GM18868 (cell line): ENCODE results near the gene PRKD1.
"Not testable (repeated sequence)": the region's sequence is repeated elsewhere in the genome, so short reads cannot be mapped to it uniquely, and the experiment has no call there.

Experiments used
- ATAC-seq: cut with Tn5 transposase; IDR thresholded peaks from one replicate; pipeline ENCODE4 v1.9.1; 2021; ENCODE audit warnings: mild to moderate bottlenecking, moderate library complexity; ENCODE audit not compliant: unreplicated experiment

Gene PRKD1

DNA sequence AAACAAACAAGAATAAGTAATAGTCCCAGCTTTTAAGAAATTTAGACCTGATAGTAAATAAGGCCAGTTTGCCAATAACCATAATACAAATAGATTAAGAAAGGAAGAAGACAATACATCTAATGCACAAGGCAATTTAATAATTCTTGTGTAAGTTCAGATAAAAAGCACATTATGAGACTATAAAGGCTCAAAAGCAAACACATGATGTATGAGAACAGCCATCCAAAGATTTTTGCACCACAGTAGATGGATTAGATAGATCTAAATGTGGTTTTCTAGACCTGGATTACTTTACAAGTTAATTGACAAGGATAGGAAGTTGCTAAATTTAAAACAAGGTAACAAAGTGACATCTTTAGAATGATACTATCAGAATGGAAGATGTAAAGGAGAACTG is 125.4 kb downstream of the PRKD1 start:
- no peak for ATAC-seq

DNA sequence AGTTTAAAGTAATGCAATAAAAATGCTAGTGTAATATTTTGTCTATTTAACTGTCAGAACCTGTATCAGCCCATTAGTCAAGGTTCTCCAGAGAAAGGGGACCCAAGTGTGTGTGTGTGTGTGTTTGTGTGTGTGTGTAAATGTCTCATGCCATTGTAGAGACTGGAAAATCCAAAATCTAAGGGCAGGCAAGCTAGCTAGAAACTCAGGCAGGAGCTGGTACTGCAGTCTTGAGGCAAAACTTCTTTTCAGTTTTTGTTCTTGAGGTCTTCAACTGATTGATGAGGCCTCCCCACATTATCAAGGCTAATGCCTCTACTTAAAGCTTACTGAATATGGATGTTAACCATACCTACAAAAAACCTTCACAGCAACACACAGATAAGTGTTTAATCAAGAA is 126.7 kb downstream of the PRKD1 start:
- no peak for ATAC-seq

GRCh38 chr14:29799464-29800095 is 128.1 kb downstream of the PRKD1 start:
- ATAC-seq: peak; percentile 80

GRCh38 chr14:29798811-29799210 is 128.8 kb downstream of the PRKD1 start:
- no peak for ATAC-seq

DNA sequence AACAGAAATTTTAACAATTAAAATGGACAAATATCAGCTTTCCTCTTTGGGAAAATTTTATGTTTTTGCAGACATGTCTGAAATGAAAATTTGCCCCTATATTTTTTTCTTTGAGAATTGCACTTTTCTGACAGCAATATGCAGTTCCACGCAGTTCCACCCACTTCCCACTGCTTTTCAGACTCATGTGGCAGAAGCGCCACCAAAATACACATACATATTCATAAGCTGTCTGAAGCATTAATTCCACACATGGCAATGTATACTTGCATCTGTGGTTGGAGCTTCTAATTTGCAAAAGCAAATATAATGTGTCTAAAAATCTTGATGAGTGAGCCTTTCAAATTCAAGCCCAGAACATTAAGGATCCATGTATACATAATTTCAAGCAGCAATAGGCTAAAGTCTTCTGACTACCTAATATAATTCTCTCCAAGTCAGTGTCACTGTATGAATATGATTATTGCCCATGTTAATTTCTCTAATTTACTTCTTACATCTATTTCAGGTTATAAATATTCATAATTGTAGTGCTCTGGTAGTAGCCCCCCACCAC is 129.5 kb downstream of the PRKD1 start:
- no peak for ATAC-seq

GRCh38 chr14:29796853-29797252 is 130.8 kb downstream of the PRKD1 start:
- ATAC-seq: no peak

DNA sequence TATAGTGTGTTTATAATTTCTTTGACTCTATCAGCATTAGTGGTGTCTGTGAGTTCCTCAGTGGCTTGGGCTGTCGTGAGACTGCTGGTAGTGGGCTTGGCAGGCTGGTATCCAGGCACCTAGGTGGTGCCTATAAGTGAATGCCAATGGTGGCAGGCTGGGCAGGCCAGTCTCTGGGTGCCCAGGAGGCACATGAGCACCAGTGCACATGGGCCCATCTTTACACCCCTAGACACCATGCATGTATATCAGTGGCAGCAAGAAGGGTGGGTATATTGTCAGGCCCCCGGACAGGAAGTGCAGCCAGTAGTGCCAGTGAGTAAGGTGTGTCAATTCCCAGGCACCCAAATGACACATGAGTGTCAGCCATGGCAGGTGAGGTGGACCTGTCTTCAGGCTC is 138.2 kb downstream of the PRKD1 start:
- ATAC-seq: no peak

- ATAC-seq: no peak
Observed at GRCh38 chr14:29788093-29788492, 139.6 kb downstream of the PRKD1 start.

- no peak for ATAC-seq
Observed at GRCh38 chr14:29783556-29783955, 144.1 kb downstream of the PRKD1 start.

DNA sequence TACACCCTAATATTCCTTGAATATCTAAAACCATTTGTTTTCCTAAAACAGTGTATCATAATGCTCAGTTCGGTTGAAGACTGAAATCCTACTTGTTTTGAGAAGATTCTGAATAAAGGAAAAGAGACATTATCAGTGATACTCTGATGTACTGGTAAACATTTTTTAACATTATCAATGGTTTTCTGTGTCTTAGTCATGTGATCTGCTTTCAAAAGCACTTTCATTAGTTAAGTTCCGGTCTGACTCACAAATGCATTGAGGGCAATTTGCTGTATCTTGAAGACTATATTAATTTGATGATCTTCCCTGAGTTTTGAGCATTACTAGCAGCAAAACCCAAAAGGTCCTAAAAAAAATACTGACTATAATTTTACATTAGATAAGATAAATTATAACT is 145.6 kb downstream of the PRKD1 start:
- ATAC-seq: no peak

- not testable (repeated sequence) for ATAC-seq
Observed at GRCh38 chr14:29777142-29777541, 150.5 kb downstream of the PRKD1 start.

DNA sequence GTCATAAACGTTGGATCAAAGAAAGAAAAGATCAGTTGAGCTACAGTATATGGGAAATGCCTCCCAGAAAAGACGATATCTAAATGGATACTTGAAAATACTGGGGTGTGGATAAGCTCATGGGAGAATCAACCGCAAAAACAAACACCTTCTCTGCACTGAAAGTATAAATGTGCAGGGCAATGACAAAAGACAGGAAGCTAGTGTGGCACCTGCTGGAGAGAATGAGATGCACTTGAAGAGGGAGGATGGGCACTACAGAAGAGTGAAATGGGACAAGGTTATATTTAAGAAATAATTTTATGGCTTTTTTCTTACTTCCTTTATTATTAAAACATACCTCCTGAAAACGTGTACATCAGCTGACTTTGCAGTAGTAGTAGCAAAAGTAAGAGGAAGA is 153.7 kb downstream of the PRKD1 start:
- ATAC-seq: no peak

GRCh38 chr14:29763342-29763858 is 164.2 kb downstream of the PRKD1 start:
- ATAC-seq: no peak

DNA sequence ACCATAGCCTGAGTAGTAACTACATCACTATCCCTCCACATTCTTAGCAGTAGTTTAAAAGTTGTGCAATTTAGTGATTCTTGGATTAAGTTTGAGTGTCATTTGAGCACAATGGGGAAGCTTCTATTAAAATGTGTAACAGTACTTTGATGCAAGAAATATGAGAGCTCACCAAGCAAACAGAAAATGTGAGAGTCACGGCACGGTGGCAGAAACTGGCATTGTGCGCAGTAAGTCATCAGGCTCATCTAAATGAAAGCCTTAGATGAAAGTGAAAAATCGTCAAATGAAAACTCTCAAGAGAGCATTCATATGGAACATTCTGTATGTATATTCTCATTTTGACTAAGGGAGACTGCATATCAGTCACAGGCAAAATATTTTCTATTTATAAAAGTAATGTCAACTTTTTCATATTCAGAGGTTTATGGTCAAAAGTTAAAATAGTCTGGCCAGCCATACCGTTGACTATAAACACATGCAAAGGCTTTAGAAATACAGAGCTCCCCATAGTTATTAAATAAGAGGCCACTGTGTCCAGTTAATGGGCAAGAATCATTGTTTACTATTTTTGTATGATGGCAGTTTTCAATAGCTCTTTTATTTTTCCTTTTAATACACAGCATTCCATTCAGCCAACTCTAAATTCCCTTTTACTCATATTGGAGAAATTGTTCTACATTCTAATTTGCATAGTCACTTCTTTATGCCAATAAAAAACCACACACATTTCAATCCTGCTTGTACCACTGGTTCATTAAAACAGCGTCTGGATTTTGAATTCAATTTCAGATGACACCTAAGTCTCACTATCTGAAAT is 167.9 kb downstream of the PRKD1 start:
- ATAC-seq: peak; percentile 97

- ATAC-seq: no peak
Observed at GRCh38 chr14:29757711-29758233, 169.9 kb downstream of the PRKD1 start.

DNA sequence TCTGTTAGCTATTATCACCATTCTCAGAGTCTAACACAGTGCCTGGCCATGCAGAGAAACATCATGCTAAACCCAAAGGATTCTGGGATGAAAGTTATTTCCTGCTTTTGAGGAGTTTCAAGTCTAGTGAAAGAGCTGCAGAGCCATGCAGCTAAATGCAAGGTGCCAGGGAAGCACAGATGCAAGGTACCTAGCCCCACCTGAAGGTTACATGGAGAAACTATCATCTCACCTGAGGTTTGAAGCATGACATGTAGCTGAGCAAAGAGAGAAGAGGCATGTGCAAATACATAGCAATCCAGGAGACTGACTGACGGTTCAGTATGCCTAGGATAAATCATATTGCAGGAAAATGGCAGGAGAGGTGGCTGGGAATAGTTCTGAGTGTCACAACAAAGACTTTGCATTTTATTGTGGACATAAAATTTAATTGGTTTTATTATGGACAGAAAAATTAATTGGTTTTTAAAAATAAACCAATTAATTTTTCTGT is 170.4 kb downstream of the PRKD1 start:
- ATAC-seq: no peak

DNA sequence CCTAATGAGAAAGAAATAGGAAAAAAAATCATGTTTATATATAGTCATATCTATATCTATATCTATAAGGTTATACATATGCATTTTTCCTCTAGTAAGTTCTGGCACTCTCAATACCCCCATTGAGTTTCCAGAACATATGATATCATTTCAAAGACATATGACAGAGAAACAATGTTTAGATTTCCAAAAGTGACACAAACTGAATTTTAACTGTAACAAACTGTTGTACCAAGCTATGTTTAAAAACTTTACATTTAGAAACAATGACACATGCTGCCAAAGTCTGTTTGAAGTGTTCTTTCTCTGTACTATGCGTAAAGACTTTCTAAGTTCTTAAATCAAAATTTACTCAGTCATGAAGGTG is 171.6 kb downstream of the PRKD1 start:
- no peak for ATAC-seq

DNA sequence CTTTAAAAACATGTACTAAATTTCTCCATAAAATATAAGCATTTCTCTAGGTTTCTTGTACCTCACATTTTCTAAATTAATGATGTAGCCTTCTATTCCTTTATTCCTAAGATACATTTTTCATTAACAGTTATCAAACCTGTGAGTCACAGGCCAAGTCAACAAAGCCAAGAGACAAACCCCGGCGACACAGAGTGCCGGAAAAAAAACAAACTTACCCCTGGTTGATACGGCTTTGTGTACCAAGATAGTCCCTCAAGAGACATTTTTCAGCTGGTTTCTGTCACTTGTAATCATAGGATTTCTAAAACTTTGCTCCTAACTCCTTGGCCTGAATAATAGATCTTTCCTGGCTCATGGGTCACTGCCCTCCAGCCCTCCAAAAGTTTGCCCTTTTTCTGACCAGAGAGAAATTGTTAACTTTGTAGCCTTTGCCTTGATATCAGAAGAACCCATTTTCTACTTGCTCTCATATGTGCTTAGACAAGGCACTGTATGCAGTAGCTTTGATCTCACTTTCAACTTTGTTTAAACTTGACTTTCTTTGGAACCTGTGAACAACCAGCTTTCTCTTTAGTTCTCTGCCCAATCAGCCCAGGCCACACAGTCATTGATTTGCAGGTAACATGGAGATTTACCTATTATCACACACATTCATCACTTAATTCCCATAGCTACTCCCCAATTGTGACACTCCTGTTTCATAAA is 172.2 kb downstream of the PRKD1 start:
- no peak for ATAC-seq

GRCh38 chr14:29754134-29754533 is 173.5 kb downstream of the PRKD1 start:
- no peak for ATAC-seq

DNA sequence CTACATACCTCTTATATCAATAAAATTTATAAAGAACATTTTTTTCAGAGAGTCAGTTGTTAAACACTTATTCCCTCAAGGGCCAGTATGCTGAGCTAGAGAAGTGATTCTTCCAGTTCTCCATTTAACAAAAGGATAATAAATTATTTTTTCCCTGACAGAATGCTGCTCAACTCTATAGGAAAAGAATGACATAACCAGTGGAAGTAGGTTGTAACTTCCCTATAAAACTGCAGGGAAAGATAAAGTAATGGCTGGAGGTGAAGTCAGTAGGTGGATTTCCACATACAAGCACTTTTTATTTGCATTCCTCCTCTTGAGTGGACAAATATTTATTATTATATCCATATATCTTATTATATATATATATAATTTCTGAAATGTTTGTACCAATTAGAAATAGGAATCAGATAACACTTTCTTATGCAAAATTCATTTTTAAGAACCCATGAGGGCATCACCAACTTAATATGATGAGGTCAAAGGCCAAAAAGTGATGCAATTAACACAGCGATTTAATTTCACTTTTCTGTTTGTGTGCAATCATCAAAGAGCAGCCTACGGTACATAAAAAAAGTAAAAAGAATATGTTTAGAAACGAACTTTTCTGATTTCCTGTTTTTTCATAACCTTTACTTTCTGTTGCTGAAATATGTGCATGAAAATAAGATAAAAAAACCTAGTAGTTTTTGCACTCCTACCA is 175.3 kb downstream of the PRKD1 start:
- no peak for ATAC-seq
